HG03025 (cell line): ENCODE results near the gene BTN1A1.

Source experiments
- ATAC-seq: cut with Tn5 transposase; IDR thresholded peaks from one replicate; pipeline ENCODE4 v1.9.1; 2021; ENCODE audit warnings: mild to moderate bottlenecking, moderate library complexity; ENCODE audit not compliant: unreplicated experiment, low FRiP score

Gene BTN1A1

GRCh38 chr6:26475823-26476729 lies 24.0 kb upstream of the BTN1A1 start:
- ATAC-seq = no peak

- ATAC-seq = no peak
These were observed 23.2 kb upstream of the BTN1A1 start for GRCh38 chr6:26476896-26477295.

GRCh38 chr6:26477426-26477825 lies 22.7 kb upstream of the BTN1A1 start:
- ATAC-seq = no peak

- no peak for ATAC-seq
These were observed 21.8 kb upstream of the BTN1A1 start for GRCh38 chr6:26478100-26478984.

- no peak for ATAC-seq
These were observed 21.2 kb upstream of the BTN1A1 start for GRCh38 chr6:26478985-26479278.

- ATAC-seq = no peak
These were observed 17.8 kb upstream of the BTN1A1 start for GRCh38 chr6:26482338-26482737.

- no peak for ATAC-seq
These were observed 16.4 kb upstream of the BTN1A1 start for GRCh38 chr6:26483727-26484126.

GRCh38 chr6:26484161-26484560 lies 15.9 kb upstream of the BTN1A1 start:
- ATAC-seq = no peak

- ATAC-seq = no peak
These were observed 14.9 kb upstream of the BTN1A1 start for GRCh38 chr6:26485112-26485780.

- ATAC-seq = no peak
These were observed 13.7 kb upstream of the BTN1A1 start for GRCh38 chr6:26486358-26486757.

- ATAC-seq = no peak
These were observed 12.6 kb upstream of the BTN1A1 start for GRCh38 chr6:26487466-26487865.

GRCh38 chr6:26489996-26490964 lies 9.8 kb upstream of the BTN1A1 start:
- ATAC-seq = no peak

GRCh38 chr6:26491604-26492003 lies 8.5 kb upstream of the BTN1A1 start:
- no peak for ATAC-seq

- no peak for ATAC-seq
These were observed 6.8 kb upstream of the BTN1A1 start for GRCh38 chr6:26493258-26493657.

GRCh38 chr6:26494117-26494516 lies 6.0 kb upstream of the BTN1A1 start:
- ATAC-seq = no peak

GRCh38 chr6:26495281-26495680 lies 4.8 kb upstream of the BTN1A1 start:
- ATAC-seq = no peak

- ATAC-seq = no peak
These were observed 2.5 kb upstream of the BTN1A1 start for GRCh38 chr6:26497610-26498009.

- no peak for ATAC-seq
These were observed 1.4 kb downstream of the BTN1A1 start for GRCh38 chr6:26501482-26501986.

- no peak for ATAC-seq
These were observed 2.1 kb downstream of the BTN1A1 start for GRCh38 chr6:26502165-26502564.

GRCh38 chr6:26502626-26503025 lies 2.5 kb downstream of the BTN1A1 start:
- no peak for ATAC-seq
